Esophagus muscularis mucosa (tissue), 4 donors: ENCODE data around the gene WFDC5. TPM values are rescaled to one million over a fixed set of nuclear protein-coding genes. Genes with fewer than 3 reads are reported as not detected.
"Not testable (repeated sequence)": the region's sequence is repeated elsewhere in the genome, so short reads cannot be mapped to it uniquely, and the experiment has no call there.

Experiments
- DNase-seq: peaks from one replicate; pipeline ENCODE4 v3.0.0-alpha.2; 2017; ENCODE audit errors: extremely low spot score
- H3K27ac ChIP-seq, 4 donors: fragments of 200-600 bp; sonication (generic); replicated peaks in 1 of 4; 1 replicate in 3 of 4; 2 replicates in 1 of 4; pipeline ENCODE4 v1.5.1; 2016 to 2019; ENCODE audit warnings: mild to moderate bottlenecking in 1 of 4
- H3K27me3 ChIP-seq, 4 donors: fragments of 200-600 bp; sonication (generic); one replicate each; pipeline versions ENCODE4 v1.5.1 to v1.6.0; 2016 to 2019
- H3K36me3 ChIP-seq, 4 donors: fragments of 200-600 bp; sonication (generic); one replicate each; pipeline ENCODE4 v1.5.1; 2016 to 2019
- H3K4me1 ChIP-seq, 4 donors: fragments of 200-600 bp; sonication (generic); one replicate each; pipeline ENCODE4 v1.5.1; 2016 to 2019
- H3K4me3 ChIP-seq, 4 donors: fragments of 200-600 bp; sonication (generic); 1 replicate in 2 of 4; 2 replicates in 2 of 4; pipeline ENCODE4 v1.5.1; 2016 to 2019; ENCODE audit warnings: mild to moderate bottlenecking in 4 of 4, moderate library complexity in 1 of 4
- H3K9me3 ChIP-seq, 4 donors: fragments of 200-600 bp; sonication (generic); 1 replicate in 3 of 4; 2 replicates in 1 of 4; pipeline ENCODE4 v1.5.1; 2016 to 2019
- EP300 ChIP-seq: sonication (generic); formaldehyde crosslinking; IDR thresholded peaks from one replicate; pipeline ENCODE4 v1.6.1; 2017; ENCODE audit warnings: antibody characterized with exemption
- POLR2A ChIP-seq: fragments of 450-650 bp; IDR thresholded peaks from one replicate; pipeline ENCODE4 v1.6.1; 2017; ENCODE audit warnings: antibody characterized with exemption, moderate library complexity, mild to moderate bottlenecking, low read depth
- POLR2AphosphoS5 ChIP-seq, 2 donors: sonication (generic); formaldehyde crosslinking; IDR thresholded peaks; one replicate each; pipeline ENCODE4 v1.6.1; 2017; ENCODE audit warnings: antibody characterized with exemption in 2 of 2
- WGBS: methylation state at CpG from one replicate; pipeline ENCODE4 v1.1.5; 2018; 5-methylcytosine and 5-hydroxymethylcytosine counted together
- intact Hi-C: fragments of 100-400 bp; cut with DNase I; formaldehyde crosslinking; loops from one replicate; pipeline ENCODE4 v1.15.1; 2023
- total RNA-seq, 4 donors: library from RNA; depleted of rRNA; stranded (reverse); fragments of >200 nt; gene quantifications; one replicate each; pipeline versions ENCODE4 v1.1.0 to v1.2.1, GENCODE V29; 2016
- TF ChIP-seq, protein P1 (sequence below), 3 experiments: fragments of 200-600 bp in 2 of 3; fragments of 450-650 bp in 1 of 3; sonication (generic) in 2 of 3; IDR thresholded peaks; one replicate each; pipeline ENCODE4 v1.5.1; 2017 to 2019; ENCODE audit warnings: antibody characterized with exemption in 3 of 3, mild to moderate bottlenecking in 2 of 3, moderate library complexity in 1 of 3

Gene WFDC5, protein sequence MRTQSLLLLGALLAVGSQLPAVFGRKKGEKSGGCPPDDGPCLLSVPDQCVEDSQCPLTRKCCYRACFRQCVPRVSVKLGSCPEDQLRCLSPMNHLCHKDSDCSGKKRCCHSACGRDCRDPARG
- not detected for total RNA-seq

DNA sequence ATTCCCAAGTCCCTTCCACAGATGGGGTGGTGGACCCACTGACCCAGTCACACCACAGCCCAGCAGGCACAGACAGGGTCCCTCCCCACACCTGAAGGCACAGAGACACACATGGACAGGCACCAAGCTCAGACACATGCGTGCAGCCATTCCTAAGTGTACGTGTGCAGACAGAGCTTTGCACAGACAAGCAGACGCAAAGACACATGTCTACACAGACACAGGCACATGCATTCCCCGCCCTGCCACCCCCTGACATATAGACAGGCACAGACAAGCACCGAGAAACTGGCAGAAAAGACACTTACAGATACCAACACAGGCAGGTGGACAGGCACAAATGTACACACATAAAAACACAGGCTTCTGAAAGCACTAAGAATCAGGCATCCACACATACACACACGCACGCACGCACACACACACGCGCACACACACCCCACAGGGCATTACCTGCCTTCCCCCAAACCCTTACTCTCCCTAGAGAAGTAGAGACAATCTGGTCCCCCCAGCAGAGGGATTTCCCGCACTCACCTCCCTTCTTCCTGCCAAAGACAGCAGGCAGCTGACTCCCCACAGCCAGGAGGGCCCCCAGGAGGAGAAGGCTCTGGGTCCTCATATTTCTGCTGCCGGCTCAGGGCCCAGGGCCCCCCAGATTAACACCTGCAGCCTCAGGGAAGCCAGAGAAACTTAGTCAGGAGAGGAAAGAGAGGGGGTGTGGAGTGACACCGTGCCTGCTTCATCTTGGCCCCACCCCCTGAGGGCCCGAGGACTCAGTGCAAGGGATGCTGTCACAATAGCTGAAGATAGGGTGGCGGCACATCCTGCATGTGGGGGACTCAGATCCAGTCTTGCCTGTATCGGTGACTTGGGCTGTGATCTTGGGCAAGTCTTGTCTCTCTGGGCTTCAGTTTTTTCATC lies at the start of gene WFDC5:
Gene WFDC5 (minus strand): TSS at position 710 of the 921 bp plus-strand sequence. CDS start 91 bp downstream, at position 619.
- DNase-seq, result peak; percentile 89
- H3K4me3 ChIP-seq, result no peak within 1 kb of the TSS
- intact Hi-C loops, result no loop called here
- H3K9me3 ChIP-seq, result no peaks in the 10 kb centered on the region
- no peak within 1 kb of the TSS for H3K27ac ChIP-seq
- no peaks in the 10 kb centered on the region for H3K4me1 ChIP-seq
- no peaks in the 10 kb centered on the region for H3K36me3 ChIP-seq
- WGBS, result 53% methylated on average over 13 of the region's 16 CpGs
- no peak for TF ChIP-seq POLR2A
- TF ChIP-seq POLR2AphosphoS5 (IDR thresholded peaks at IDR 0.05), result no peak
- TF ChIP-seq, protein P1, sequence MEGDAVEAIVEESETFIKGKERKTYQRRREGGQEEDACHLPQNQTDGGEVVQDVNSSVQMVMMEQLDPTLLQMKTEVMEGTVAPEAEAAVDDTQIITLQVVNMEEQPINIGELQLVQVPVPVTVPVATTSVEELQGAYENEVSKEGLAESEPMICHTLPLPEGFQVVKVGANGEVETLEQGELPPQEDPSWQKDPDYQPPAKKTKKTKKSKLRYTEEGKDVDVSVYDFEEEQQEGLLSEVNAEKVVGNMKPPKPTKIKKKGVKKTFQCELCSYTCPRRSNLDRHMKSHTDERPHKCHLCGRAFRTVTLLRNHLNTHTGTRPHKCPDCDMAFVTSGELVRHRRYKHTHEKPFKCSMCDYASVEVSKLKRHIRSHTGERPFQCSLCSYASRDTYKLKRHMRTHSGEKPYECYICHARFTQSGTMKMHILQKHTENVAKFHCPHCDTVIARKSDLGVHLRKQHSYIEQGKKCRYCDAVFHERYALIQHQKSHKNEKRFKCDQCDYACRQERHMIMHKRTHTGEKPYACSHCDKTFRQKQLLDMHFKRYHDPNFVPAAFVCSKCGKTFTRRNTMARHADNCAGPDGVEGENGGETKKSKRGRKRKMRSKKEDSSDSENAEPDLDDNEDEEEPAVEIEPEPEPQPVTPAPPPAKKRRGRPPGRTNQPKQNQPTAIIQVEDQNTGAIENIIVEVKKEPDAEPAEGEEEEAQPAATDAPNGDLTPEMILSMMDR (IDR thresholded peaks at IDR 0.05), result no peak
- TF ChIP-seq EP300, result no peak
- H3K27me3 ChIP-seq, result peaks cover 0 to 56% (median 0%) of the 10 kb centered on the region in 4 donors

DNA sequence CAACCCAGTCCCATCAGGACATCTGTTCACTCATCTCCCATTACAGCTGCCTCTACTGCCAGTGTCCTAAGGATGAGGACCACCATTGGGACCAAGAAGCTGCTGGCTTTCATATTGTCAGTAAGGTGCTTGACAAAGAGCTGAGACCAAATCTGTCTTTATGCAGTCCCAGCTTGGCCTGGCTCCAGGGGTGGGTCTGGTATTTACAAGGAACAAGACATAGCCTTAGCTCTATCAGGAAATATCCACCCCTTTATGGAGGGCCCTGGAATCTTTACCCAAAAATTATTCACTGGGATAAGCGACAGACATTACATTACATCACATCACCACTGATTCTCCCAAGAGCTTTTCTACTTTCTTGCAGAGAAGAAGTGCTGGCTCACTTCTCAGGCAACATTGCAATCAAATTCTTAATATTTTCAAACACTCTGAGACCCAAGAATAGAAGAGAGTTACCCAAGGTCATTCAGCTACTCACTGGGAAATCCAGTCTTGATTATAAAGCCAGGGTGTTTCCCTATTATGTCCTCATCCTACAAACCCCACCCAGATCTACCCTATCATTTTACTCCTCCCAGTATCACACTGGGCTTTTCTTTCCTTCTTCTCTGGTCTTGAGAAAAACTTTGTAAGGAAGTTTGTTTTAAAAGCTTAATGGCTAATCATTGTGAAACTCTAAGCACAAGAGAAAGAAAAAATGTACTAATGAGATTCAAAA lies 48.3 kb upstream of the WFDC5 start:
- intact Hi-C loops, result no loop called here
- Histone ChIP-seq H3K27me3 (no peaks in the 10 kb centered on the region), H3K4me3 (no peak overlapping the region), H3K4me1 (no peaks in the 10 kb centered on the region), H3K36me3 (no peaks in the 10 kb centered on the region), H3K9me3 (peaks cover 0 to 40% (median 11%) of the 10 kb centered on the region in 4 donors), H3K27ac (no peak overlapping the region)
- no peak for DNase-seq
- 80% methylated on average over 1 of the region's 1 CpG for WGBS
- TF ChIP-seq, protein P1 (IDR thresholded peaks at IDR 0.05), result no peak
- TF ChIP-seq POLR2AphosphoS5 (IDR thresholded peaks at IDR 0.05), result no peak
- TF ChIP-seq POLR2A, result no peak
- no peak for TF ChIP-seq EP300

DNA sequence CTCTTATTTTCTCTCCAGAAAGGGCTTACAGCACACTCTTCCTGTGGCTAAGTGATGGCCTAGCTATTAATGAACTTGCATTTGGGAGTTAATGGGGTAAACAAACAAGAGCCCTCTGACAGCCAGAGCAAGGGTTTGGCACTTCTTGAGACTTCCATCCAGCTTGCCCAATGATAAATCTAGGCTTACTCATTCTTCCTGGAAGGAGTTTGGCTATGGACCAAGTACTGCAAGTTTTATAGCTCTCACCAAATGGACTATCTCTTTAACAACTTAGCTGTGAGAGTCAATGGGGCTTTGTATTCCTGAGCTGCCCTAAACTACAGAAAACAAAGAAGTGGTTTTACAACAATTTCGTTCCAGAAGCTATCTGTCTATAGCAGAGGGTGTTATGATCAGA lies 43.0 kb upstream of the WFDC5 start:
- TF ChIP-seq POLR2AphosphoS5 (IDR thresholded peaks at IDR 0.05) (no peak), EP300 (no peak), POLR2A (no peak)
- TF ChIP-seq, protein P1 (IDR thresholded peaks at IDR 0.05), result no peak
- H3K4me3 ChIP-seq, result no peak overlapping the region
- 69% methylated on average over 1 of the region's 1 CpG for WGBS
- peaks cover 0 to 9% (median 0%) of the 10 kb centered on the region in 4 donors for H3K27me3 ChIP-seq
- H3K4me1 ChIP-seq, result no peaks in the 10 kb centered on the region
- intact Hi-C loops, result no loop called here
- no peaks in the 10 kb centered on the region for H3K36me3 ChIP-seq
- DNase-seq, result no peak
- H3K27ac ChIP-seq, result no peak overlapping the region
- peaks cover 0 to 31% (median 11%) of the 10 kb centered on the region in 4 donors for H3K9me3 ChIP-seq

DNA sequence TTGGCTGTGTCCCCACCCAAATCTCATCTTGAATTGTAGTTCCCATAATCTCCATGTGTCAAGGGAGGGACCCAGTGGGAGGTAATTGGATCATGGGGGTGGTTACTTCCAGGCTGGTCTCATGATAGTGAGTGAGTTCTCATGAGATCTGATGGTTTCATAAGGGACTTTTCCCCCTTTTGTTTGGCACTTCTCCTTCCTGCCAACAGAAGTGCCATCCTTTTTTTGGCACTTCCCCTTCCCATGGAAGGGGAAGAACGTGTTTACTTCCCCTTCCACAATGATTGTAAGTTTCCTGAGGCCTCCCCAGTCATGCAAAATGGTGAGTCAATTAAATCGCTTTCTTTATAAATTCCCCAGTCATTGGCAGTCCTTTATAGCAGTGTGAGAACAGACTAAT lies 41.7 kb upstream of the WFDC5 start:
- H3K9me3 ChIP-seq, result peaks cover 0 to 22% (median 7%) of the 10 kb centered on the region in 4 donors
- WGBS, result 32% methylated on average over 2 of the region's 2 CpGs
- H3K27me3 ChIP-seq, result peaks cover 0 to 10% (median 0%) of the 10 kb centered on the region in 4 donors
- H3K36me3 ChIP-seq, result no peaks in the 10 kb centered on the region
- no peak for TF ChIP-seq EP300
- TF ChIP-seq, protein P1 (IDR thresholded peaks at IDR 0.05), result no peak
- no peak for TF ChIP-seq POLR2AphosphoS5 (IDR thresholded peaks at IDR 0.05)
- TF ChIP-seq POLR2A, result no peak
- intact Hi-C loops, result no loop called here
- H3K27ac ChIP-seq, result no peak overlapping the region
- H3K4me1 ChIP-seq, result no peaks in the 10 kb centered on the region
- no peak overlapping the region for H3K4me3 ChIP-seq
- DNase-seq, result no peak

DNA sequence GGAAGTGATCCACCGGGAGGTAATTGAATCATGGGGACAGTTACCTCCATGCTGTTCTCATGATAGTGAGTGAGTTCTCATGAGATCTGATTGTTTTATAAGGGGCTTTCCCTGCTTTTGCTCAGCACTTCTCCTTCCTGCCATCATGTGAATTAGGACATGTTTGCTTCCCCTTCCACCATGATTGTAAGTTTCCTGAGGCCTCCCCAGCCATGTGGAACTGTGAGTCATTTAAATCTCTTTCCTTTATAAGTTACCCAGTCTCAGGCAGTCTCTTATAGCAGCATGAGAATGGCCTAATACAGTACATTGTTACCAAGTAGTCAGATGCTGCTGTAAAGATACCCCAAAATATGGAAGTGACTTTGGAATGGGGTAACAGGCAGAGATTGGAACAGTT lies 39.8 kb upstream of the WFDC5 start:
- H3K27ac ChIP-seq, H3K4me1 ChIP-seq, DNase-seq, H3K36me3 ChIP-seq, H3K4me3 ChIP-seq, H3K9me3 ChIP-seq, intact Hi-C loops: not testable (repeated sequence)
- H3K27me3 ChIP-seq, result peaks cover 0 to 10% (median 0%) of the 10 kb centered on the region in 4 donors
- 93% methylated on average over 1 of the region's 1 CpG for WGBS
